HG02973 (cell line): ENCODE results near the gene MEGF11.

Experiments used
- ATAC-seq: cut with Tn5 transposase; IDR thresholded peaks from one replicate; pipeline ENCODE4 v1.9.1; 2021; ENCODE audit warnings: moderate library complexity; ENCODE audit not compliant: unreplicated experiment

The MEGF11 gene

GRCh38 chr15:65925338-65925737 lies 328.2 kb downstream of the MEGF11 start:
- ATAC-seq, result no peak

DNA sequence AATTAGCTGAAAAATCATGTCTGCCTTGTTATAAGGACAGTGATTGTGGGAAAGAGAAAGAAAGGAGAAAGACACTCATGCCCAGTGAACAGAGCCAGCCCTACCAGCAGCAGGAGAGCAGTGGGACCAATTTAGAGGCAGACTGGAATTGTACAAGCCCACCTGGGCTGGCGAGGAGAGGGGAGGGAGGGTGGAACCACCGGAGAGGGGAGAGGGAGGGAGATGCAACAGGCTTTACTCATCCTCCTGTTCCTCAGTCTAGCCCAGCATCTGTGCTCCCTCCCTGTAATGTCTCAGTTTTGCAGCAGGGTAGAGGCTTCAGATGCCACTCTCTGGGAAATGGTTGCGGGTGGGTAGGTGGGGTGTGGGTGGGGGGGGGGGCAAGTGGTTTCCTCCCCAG lies 329.5 kb downstream of the MEGF11 start:
- no peak for ATAC-seq

- ATAC-seq, result no peak
These were observed 330.3 kb downstream of the MEGF11 start for GRCh38 chr15:65923264-65923663.

DNA sequence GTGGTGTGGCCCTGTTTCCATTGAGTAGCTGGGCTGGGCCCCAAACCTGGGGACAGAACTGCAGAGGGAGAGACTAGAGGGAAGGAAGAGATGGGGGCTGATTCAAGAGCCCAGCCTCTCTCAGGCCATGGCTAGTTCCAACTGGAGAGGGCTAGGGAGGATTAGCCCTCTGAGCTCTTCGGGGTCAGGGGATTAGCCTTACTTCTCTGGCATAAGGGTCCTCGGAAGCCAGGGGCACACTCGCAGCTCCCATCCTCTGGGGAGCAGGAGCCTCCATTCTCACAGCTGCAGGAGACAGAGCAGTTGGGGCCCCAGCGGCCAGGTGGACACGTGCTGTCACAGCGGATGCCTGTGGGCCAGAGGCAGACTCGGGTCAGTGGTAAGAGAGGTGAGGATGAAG lies 330.9 kb downstream of the MEGF11 start:
- ATAC-seq, result no peak

DNA sequence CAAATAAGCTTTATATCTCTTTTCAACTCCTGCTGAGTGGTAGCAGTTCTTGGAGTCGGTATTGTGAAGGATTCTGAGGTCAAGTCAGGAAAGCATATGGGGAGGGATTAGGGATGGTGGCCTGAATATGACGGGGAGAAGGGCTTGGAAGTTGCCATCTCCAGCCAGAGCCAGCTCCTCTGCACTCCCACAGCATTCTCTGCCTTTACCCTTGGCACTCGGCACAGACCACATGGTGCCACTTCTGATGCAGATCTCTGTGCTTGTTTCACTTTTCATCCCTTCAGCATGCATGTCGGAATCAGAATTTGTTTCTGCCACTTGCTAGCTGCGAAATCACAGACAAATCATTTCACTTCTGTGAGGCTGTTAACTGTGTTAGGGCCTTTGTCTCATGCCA lies 331.8 kb downstream of the MEGF11 start:
- no peak for ATAC-seq

GRCh38 chr15:65920825-65921309 lies 332.7 kb downstream of the MEGF11 start:
- peak; percentile 31 for ATAC-seq

DNA sequence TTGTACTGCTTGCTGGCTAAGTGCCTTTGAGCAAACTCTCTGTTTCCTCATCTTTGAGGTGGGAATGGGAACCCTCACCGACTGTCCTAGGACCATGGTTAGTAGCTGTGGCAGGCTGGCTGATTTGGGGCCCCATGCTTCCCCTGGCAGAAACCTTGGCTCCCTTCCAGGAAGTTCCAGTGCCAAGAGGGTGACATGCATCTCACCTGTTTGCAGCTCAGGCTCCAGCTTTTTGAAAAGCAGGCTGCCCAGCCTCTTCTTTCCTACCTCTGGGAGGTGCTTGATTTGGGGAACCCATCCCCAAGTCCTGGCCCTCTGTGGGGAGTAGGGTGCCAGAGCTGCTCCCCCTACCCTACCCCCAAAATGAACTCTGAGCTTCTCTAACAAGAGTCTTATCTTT lies 333.4 kb downstream of the MEGF11 start:
- ATAC-seq, result no peak

DNA sequence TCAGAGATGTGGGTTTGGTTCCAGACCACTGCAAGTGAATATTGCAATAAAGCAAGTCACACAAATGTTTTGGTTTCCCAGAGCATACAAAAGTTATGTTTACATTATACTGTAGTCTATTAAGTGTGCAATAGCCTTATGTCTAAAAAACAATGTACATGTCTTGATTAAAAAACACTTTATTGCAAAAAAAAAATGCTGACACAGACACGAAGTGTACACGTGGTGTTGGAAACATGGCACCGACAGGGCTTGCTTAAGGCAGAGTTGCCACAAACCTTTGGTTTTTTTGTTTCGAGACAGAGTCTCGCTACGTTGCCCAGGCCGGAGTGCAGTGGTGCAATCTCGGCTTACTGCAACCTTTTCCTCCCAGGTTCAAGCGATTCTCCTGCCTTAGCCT lies 334.2 kb downstream of the MEGF11 start:
- ATAC-seq, result no peak

DNA sequence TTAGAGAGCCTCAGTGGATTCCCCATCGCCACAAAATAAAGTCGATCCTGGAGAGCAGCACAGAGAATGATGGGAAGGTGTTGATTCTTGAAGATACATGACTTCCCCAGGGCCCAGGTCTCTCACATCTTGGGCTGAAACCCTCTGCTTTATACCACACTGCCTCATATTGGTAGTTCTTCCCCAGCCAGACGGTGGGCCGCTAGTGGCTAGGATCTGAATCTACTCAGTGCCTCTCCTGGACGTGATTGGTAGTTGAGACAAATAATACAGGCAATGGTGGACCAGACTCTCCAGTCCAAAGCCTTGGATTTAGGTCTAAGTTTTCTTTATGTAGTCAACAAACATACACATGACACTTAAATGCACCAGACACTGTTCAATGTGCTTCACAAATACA lies 334.6 kb downstream of the MEGF11 start:
- ATAC-seq, result no peak

DNA sequence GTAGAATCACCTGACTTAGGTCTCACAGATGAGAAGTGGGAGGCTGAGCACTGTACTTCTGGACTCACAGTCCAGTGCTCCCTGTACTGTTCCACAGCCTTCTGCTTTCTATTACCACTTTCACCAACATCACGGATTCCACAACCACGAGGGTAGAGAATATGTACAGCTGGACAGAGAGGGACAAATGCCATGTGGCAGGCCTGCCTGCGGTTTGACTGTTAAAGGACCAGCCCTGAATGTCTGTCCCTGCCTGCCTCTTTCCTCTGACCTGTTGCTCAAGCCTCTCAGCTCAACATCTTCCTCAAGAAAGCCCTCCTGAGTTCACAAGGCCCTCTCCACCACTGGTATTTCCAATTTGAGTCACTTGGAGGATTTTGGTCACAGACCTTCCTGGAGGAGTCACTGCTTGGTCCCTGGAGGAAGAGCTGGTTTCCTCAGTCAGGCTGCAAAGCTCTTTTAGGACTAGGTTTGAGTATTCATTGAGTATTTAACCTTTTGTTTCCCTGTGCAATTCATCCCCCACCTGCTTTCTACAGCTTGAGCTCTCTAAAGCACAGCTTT lies 335.1 kb downstream of the MEGF11 start:
- ATAC-seq, result no peak

- ATAC-seq, result no peak
These were observed 335.6 kb downstream of the MEGF11 start for GRCh38 chr15:65917936-65918335.

DNA sequence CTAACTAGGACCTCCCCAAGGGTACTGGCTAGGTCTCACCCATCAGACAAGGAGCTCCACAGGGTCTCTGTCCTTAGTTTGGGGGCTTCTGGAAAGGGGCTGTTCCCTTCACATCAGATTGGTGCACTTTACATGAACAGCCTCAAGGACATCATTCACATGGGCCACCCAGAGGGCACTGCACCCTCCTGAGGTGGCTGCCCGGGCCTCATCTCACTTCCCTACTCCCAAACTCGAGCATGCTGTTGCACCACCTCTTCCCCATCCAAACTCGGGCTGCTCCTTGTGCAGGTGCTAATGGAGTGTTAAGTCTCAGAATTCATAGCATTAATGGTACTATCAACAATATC lies 336.2 kb downstream of the MEGF11 start:
- no peak for ATAC-seq

DNA sequence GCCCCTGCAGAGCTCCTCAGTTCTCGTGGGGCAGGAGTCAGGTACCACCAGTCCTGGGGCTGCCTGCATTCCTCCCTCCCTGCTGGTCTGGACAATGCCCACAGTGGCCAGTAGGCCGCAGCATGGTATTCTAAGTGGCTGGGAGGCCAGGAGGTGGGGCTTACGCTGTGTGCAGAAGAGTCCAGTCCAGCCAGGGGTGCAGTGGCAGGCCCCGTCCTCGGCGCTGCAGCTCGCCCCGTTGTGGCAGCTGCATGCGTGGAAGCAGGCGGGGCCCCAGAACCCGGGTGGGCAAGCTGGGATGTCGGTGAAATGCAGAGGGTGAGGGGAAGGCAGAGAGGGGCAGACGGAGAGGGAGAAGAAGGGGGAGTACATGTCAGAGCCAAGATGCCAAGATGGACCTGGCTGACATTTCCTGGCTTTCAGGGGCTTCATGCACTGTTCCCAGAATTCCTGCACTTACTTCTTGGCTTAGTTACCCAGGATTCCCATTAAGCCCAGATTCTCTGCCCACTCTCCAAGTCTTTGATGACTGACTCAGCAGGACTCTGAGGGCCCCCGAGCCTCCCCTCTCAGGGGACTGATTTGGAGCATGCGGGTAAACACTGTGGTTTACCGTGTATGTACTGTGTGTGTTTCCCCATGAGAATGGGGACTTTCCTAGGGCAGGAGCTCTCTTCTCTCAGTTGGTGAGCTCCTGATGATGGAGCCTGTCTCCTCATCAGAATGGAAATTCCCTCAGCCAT lies 336.7 kb downstream of the MEGF11 start:
- ATAC-seq, result peak; percentile 55

DNA sequence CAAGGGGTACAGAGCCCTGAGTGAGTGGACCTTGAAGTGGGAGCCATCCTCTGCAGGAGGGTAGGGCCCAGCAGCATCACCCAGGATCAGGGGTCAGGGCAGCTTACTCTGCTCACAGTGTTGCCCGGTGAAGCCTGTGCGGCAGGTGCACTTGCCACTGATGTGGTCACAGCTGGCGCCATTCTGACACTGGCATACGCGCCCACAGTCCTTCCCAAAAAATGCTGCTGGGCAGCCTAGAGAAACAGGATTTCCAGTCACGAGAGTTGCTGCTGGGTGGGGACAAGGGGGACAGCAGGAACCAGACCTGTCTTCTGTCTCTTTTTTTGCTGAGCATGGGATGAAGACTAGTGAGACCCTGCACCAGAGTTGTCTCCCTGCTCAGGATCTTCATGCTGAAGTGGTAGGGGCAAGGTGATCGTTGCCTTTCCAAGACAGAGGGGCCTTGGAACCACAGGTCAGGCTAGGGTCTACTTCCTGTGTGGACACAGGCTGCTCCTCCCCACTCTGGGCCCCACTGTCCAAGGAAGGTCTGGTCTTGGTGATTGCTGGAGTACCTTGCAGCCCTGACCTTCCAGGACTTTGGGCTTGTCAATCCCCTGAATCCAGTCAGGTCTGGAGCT lies 337.4 kb downstream of the MEGF11 start:
- no peak for ATAC-seq

DNA sequence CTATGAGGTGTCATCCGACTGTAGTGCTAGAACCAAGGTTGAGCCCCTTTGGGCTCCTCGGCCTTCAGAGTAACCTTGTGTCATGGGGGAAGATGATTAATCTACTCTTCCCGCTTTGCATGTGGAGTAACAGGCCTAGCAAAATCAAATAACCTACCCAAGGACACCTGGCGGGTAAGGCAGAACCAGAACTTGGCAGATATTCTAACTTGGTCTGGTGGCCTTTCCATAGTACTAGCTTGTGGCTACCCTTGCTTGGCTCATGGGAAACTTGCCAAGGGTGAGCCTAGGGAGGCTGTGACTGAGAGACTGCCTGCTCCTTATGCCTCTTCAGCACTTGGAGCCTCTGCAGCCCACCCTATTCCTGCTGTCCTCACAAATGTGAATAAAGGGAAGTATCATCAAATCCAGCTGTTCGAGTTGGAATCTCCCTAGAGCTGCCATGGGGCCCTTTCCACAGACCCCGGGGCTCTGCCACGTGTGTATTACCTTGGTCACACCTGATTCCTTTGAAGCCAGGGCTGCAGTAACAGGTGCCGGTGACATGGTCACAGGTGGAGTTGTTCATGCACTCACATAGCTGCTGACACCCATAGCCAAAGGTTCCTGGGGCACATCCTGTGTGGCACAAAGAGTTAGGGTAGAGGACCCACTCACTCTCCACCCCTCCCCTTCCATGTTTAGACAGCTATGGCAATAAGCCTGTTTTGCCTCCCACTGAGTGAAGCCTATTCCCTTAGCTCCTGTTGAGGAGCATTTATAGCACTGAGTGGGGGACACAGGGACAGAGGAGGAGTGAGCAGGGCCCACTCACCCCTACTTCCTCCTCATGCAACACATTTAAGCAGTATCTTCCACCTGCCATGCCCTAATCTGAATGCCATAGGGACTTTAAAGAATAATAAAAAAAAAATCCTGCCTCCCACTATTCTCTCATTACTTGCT lies 338.3 kb downstream of the MEGF11 start:
- no peak for ATAC-seq

DNA sequence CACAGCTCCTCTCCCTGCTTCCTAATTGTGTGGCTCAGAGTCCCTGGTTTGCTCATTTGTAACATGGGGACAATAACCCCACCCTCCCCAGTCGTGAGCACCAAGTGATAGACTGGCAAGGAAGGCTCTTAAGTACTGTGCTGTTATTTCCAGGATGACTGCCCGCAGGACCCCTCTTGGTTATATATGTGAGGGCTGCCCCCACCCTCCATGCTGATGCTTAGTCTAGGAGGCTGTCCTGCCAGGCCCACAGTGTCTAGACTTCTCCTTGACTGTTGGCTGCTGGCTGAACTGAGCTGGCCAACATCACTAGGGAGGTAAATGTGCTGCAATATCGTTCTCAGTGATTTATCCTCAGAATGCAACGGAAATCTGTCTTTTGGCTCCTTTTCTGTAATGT lies 339.2 kb downstream of the MEGF11 start:
- ATAC-seq, result no peak

DNA sequence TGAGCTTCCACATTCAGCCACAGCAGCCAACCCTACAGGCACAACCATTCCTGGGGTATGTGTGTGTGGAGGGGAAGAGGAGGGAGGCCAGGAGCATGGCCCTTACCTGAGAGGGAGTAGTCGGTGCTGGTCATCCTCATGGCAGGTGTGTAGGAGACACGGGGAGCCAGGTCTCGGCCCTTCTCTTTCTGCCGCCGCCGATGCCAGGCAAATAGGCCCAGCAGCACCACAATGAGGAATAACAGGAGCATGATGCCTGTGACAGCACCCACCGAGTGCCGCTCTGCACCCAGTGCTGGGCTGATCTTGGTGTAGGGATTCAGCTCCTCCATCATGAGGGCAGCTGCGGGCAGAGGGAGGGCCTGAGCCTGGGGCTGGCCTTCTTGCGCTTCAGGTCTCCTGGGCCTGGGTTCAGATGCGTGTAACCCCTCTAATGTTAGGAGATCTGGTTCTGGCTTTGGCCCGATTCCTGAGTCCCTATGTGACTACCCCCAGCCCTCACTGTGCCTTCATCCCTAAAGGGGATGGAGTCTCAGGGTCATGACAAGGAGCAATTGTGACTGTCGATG lies 339.8 kb downstream of the MEGF11 start:
- no peak for ATAC-seq

DNA sequence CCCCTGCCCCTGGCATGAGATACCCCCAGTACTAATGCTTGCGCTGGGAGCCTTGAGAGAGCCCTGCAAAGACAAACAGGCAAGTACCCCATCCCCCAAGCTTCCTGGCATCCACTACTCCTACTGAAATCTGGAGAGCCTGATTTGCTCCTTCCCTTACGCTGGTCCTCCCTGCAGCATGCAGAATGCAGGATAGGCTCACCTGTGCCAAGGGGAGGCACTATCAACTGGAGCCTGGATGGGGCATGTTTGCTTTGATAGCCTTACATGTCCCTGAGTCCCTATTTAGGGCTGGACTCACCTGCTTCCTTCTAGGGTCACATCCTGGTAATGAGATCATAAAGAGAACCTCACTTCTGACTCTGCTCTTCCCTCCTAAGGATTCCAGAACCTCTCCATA lies 341.3 kb downstream of the MEGF11 start:
- no peak for ATAC-seq

DNA sequence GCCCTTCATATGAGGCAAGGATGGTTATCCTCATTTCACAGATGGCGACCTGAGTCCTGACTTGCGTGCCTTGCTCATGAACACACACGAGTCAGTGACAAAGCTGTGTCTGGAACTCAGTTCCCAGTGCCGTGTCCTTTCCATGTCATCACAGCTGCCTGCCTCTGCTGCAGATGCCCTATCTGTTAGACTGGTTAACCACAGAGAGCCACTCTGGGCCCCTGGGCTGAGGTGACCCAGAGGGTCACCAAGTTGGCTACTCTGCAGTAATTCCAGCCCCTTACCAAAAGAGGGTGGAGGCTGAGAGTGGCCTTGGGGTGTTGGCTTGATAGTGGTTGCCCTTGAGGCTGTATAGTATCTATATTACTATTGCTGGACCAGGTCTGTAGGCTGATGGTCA lies 343.2 kb downstream of the MEGF11 start:
- no peak for ATAC-seq

DNA sequence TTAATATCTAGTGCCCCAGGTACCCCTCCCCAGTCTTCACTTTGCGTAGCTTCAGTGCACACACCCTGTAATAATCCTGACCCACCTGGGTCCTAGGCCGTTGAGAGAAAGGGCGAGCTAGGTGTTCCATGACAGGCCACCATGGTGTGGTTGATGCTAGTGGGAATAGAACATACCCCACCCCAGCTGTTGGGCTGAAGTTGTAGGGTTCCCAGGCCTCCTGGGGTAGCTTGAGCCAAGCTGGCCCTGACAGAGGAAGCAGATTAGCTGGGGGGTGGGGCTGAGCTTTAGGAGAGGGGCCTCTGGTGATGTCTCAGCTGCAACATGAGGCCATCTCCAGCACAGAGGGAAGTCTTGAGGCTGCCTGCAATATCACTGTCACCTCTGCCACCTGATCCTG lies 343.7 kb downstream of the MEGF11 start:
- no peak for ATAC-seq

DNA sequence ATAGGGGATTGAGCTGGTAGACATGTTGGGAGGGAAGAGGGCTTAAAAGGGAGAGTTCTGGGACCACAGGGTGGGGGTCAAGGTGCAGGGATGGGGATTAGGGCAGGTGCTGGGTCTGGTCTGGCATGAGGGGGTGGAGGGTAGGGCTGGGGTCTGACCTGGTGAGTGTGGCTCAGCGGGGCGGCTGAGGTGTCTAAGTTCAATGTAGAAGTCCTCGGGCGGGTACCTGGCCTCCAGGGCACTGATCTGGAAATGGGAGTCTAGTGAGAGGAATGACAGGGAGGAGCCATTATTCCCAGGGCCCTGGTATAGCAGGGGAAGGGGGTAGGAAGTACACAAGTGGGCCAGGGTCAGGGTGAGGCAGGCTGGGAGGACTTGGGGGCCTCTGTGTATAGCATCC lies 344.7 kb downstream of the MEGF11 start:
- no peak for ATAC-seq
